ENCODE results near the gene TMEM217.
"Not testable (repeated sequence)": the region's sequence is repeated elsewhere in the genome, so short reads cannot be mapped to it uniquely, and the experiment has no call there.

The TMEM217 gene

GRCh38 chr6:37257634-37258404, at the start of gene TMEM217, which contains the start of gene TBC1D22B:
TSS of gene TMEM217 (minus strand) at chr6:37258144. CDS start at chr6:37219030, 39,114 bp downstream.
TSS of gene TBC1D22B (plus strand) at chr6:37257772. CDS start at chr6:37257918, 146 bp downstream.
- DNase-seq: peak; percentile 94

GRCh38 chr6:37307484-37307883, 49.5 kb upstream of the TMEM217 start:
- not testable (repeated sequence) for DNase-seq

GRCh38 chr6:37306624-37307222, 48.8 kb upstream of the TMEM217 start:
- DNase-seq: no peak

- no peak for DNase-seq
Measured at GRCh38 chr6:37305841-37306425, 48.0 kb upstream of the TMEM217 start.

GRCh38 chr6:37304766-37305165, 46.8 kb upstream of the TMEM217 start:
- no peak for DNase-seq

- no peak for DNase-seq
Measured at GRCh38 chr6:37303891-37304503, 46.1 kb upstream of the TMEM217 start.

GRCh38 chr6:37303091-37303660, 45.2 kb upstream of the TMEM217 start:
- DNase-seq: no peak

- DNase-seq: no peak
Measured at GRCh38 chr6:37302086-37302686, 44.2 kb upstream of the TMEM217 start.

GRCh38 chr6:37299990-37300389, 42.0 kb upstream of the TMEM217 start:
- no peak for DNase-seq

GRCh38 chr6:37298958-37299357, 41.0 kb upstream of the TMEM217 start:
- no peak for DNase-seq

- not testable (repeated sequence) for DNase-seq
Measured at GRCh38 chr6:37297637-37298036, 39.7 kb upstream of the TMEM217 start.

- DNase-seq: no peak
Measured at GRCh38 chr6:37293426-37293825, 35.5 kb upstream of the TMEM217 start.

- no peak for DNase-seq
Measured at GRCh38 chr6:37289931-37290330, 32.0 kb upstream of the TMEM217 start.

- DNase-seq: no peak
Measured at GRCh38 chr6:37288247-37288646, 30.3 kb upstream of the TMEM217 start.

GRCh38 chr6:37287519-37288157, 29.7 kb upstream of the TMEM217 start:
- DNase-seq: no peak

- no peak for DNase-seq
Measured at GRCh38 chr6:37285861-37286311, 27.9 kb upstream of the TMEM217 start.

- DNase-seq: no peak
Measured at GRCh38 chr6:37284781-37285180, 26.8 kb upstream of the TMEM217 start.

GRCh38 chr6:37283671-37284151, 25.8 kb upstream of the TMEM217 start:
- peak; percentile 39 for DNase-seq

- no peak for DNase-seq
Measured at GRCh38 chr6:37283268-37283667, 25.3 kb upstream of the TMEM217 start.

- DNase-seq: no peak
Measured at GRCh38 chr6:37282371-37282770, 24.4 kb upstream of the TMEM217 start.

GRCh38 chr6:37280162-37280887, 22.4 kb upstream of the TMEM217 start:
- no peak for DNase-seq

All from retina (tissue), 1 donor.